CD1c-positive myeloid dendritic cell (primary cell): ENCODE data around the gene EFCAB3.
"Not testable (repeated sequence)": the region's sequence is repeated elsewhere in the genome, so short reads cannot be mapped to it uniquely, and the experiment has no call there.

ENCODE experiments used
- DNase-seq: peaks from one replicate; pipeline ENCODE4 v3.0.0-alpha.2; 2016; ENCODE audit errors: extremely low spot score

Gene EFCAB3

GRCh38 chr17:62380253-62380652, at the start of gene EFCAB3:
Gene EFCAB3, plus strand, starts transcription at chr17:62380553. Its CDS starts 2,427 bp downstream, at chr17:62382980.
- DNase-seq = no peak

GRCh38 chr17:62336527-62336926, 43.8 kb upstream of the EFCAB3 start:
- DNase-seq = no peak

GRCh38 chr17:62343764-62344270, 36.5 kb upstream of the EFCAB3 start:
- no peak for DNase-seq

GRCh38 chr17:62351176-62351575, 29.2 kb upstream of the EFCAB3 start:
- no peak for DNase-seq

- no peak for DNase-seq
Observed at GRCh38 chr17:62366191-62366590, 14.2 kb upstream of the EFCAB3 start.

- DNase-seq = no peak
Observed at GRCh38 chr17:62381561-62381960, 1.2 kb downstream of the EFCAB3 start.

GRCh38 chr17:62388856-62389255, 8.5 kb downstream of the EFCAB3 start:
- no peak for DNase-seq

GRCh38 chr17:62392908-62393307, 12.6 kb downstream of the EFCAB3 start:
- DNase-seq = no peak

GRCh38 chr17:62398891-62399290, 18.5 kb downstream of the EFCAB3 start:
- no peak for DNase-seq

- no peak for DNase-seq
Observed at GRCh38 chr17:62405451-62405850, 25.1 kb downstream of the EFCAB3 start.

GRCh38 chr17:62413090-62413489, 32.7 kb downstream of the EFCAB3 start:
- DNase-seq = not testable (repeated sequence)

- DNase-seq = peak; percentile 91
Observed at GRCh38 chr17:62423647-62424461, 43.5 kb downstream of the EFCAB3 start, which contains the start of gene METTL2A. Gene METTL2A, plus strand, starts transcription at chr17:62423897. Its CDS starts 6 bp downstream, at chr17:62423903.

GRCh38 chr17:62426214-62426613, 45.9 kb downstream of the EFCAB3 start:
- DNase-seq = not testable (repeated sequence)

- not testable (repeated sequence) for DNase-seq
Observed at GRCh38 chr17:62435251-62435650, 54.9 kb downstream of the EFCAB3 start.

GRCh38 chr17:62441181-62441580, 60.8 kb downstream of the EFCAB3 start:
- DNase-seq = not testable (repeated sequence)

GRCh38 chr17:62444063-62444462, 63.7 kb downstream of the EFCAB3 start:
- DNase-seq = no peak

GRCh38 chr17:62445791-62446190, 65.4 kb downstream of the EFCAB3 start:
- DNase-seq = not testable (repeated sequence)

- DNase-seq = peak; percentile 70
Observed at GRCh38 chr17:62452195-62452594, 71.8 kb downstream of the EFCAB3 start.

- DNase-seq = not testable (repeated sequence)
Observed at GRCh38 chr17:62453041-62453440, 72.7 kb downstream of the EFCAB3 start.

GRCh38 chr17:62453656-62454055, 73.3 kb downstream of the EFCAB3 start:
- DNase-seq = not testable (repeated sequence)

- not testable (repeated sequence) for DNase-seq
Observed at GRCh38 chr17:62454111-62454510, 73.8 kb downstream of the EFCAB3 start.

GRCh38 chr17:62456016-62456415, 75.7 kb downstream of the EFCAB3 start:
- no peak for DNase-seq

GRCh38 chr17:62458483-62458882, 78.1 kb downstream of the EFCAB3 start:
- not testable (repeated sequence) for DNase-seq
